Activated T-cell treated with anti-CD3 and anti-CD28 coated beads for 1 hour (primary cell): ENCODE measurements around the gene ART1.
"Not testable (repeated sequence)": the region's sequence is repeated elsewhere in the genome, so short reads cannot be mapped to it uniquely, and the experiment has no call there.

ENCODE experiments used
- DNase-seq: peaks from one replicate; pipeline ENCODE4 v3.0.0-alpha.2; 2020; ENCODE audit warnings: low read depth

Gene ART1

DNA sequence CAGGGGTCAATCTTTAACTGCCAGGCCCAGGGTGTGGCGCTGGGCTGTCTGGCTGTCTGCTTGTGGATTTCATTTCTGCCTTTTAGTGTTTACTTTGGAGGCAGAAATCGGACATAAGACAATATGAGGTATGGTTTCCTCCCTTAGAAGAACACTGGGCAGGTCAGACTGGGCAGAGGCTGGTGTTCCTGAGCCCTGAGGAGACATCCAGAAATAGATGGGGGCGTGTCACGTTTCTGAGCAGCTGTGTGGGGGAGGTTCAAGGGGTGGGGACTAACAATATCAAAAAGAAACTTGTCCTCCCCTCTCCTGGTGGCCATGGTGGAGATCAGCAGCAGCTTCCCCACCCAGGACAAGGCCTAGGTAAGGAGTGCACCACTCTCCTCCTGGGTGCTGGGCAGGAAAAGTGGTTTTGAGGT is at the start of gene ART1:
Gene ART1 (plus strand): TSS at position 312 of the 419 bp plus-strand sequence. CDS start 14,086 bp downstream, outside the sequence.
- no peak for DNase-seq

GRCh38 chr11:3597743-3598142 is 47.2 kb upstream of the ART1 start:
- DNase-seq = not testable (repeated sequence)

DNA sequence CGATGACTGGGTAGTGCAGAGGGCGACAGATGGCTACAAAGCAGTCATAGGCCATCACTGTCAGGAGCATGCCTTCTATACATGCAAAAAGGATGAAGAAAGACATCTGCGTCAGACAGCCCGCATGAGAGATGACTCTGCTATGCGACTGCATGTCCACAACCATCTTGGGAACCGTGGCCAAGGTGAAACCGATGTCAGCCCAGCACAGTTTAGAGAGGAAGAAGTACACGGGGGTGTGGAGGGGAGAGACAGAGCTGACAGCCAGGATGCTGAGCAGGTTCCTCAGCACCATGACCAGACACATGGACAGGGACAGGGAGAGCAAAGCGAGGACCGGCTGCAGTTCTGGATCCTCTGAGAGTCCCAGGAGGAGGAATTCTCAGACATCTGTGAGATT is 44.7 kb upstream of the ART1 start:
- DNase-seq = not testable (repeated sequence)

GRCh38 chr11:3604167-3604566 is 40.8 kb upstream of the ART1 start:
- DNase-seq = no peak

DNA sequence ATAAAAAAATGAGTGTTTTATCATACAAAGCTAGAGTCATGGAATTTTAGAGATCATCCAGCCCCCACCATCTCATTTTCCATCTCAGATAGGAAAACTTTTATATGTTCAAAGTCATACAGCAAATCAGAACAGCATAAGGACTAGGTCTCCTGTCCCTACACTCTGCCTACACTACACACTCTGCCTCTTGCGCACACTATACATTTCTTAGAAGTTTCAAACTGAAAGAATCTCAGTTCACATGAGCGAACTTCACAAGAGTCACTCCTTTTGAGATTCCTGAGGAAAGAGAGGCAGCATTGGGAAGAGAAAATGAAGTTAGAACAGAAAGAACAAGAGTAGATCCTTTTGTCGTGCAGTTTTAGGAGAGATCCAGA is 39.7 kb upstream of the ART1 start:
- no peak for DNase-seq

DNA sequence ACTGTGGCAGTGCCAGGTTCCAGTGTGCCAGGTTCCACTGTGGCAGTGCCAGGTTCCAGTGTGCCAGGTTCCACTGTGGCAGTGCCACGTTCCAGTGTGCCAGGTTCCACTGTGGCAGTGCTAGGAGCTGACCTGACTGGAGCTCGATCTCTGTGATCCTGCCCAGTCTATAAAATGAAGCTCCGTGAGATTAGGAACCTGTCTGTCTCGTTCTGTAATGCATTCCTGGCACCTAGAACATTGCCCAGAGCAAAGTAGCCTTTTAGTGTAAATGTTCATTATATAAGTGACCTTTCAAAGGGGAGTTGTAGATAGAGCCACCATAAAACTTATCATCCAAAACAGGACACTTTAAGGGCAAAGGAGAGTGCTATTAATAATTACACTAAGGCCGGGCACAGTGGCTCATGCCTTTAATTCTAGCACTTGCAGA is 39.1 kb upstream of the ART1 start:
- DNase-seq = no peak

DNA sequence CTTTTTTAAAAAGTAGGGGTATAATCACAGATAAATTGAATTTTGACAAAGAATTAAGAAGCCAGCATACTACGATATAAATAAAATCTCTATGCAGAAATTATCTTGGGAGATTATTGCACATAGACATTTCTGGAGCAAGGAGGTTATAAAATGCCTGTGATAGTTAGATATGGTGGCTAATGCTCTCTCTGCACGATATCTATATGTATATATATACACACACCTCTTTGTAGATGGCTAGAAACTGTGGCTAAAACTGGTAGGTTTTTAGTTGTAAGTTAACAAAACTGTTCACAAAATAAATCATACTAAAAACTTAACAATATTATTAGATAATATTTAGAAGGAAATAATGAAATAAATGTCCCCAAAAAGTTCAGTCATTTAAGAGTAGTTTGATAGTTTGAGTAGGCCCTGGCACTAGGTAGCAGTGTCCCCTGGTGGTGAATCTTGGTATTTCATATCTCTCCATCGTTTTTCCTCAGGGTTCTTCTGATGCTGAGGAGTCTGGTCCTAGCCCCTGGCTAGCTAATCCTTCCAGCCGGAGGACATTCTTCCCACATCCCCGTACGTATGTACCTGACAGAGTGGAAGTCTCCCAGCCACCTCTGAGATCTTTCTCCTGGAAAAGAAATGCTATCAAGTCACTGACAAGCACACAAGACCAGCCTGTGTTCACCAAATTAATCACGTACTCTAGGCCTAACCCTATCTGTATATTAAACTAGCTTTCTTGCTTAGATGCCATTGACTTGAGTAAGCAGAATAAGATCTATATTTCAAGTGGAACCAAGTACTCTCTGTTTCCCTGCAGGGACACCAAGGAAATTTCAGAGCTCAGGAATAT is 35.3 kb upstream of the ART1 start:
- no peak for DNase-seq

DNA sequence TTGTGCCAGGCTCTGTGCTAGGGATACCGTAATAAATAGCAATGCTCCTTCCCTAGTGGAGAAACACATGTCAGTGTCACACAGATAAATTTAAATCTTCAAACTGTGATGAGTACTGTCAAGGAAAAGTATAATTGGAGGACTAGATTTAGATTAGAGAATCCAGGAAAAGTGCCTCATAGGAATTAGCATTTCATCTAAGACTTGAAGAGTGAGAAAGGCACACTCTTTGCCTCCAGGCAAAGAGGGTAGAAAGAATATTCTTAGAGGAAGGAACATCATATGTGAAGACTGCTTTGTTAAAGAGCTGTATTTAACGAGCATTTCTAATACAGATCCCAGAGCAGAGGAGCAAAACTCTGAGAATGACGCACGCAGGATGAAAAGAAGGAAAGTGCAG is 34.1 kb upstream of the ART1 start:
- DNase-seq = no peak

DNA sequence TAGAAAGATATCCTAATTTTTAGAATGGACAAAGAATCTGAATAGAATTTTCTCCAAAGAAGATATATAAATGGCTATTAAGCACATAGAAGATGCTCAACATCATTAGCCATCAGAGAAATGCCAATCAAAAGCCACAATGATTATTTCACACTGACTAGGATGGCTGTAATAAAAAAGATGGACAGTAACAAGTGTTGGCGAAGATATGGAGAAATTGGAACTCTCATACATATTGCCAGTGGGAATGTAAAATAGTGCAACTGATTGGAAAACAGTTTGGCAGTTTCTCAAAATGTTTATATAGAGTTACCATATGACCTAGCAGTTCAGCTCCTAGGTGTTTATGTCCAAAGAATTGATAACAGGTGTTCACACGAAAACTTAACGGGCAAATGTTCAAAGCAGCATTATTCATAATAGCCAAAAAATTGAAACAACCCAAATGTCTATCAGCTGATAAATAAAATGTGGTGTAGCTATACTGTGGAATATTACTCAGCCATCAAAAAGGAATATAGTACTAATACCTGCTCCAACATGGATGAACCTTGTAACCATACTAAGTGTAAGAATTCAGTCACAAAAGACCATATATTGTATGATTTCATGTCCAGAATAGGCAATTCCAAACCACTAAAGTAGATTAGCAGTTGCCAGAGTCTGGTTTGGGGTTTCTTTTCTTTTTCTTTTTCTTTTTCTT is 32.8 kb upstream of the ART1 start:
- DNase-seq = no peak

- no peak for DNase-seq
Observed at GRCh38 chr11:3613998-3614741, 30.8 kb upstream of the ART1 start.

DNA sequence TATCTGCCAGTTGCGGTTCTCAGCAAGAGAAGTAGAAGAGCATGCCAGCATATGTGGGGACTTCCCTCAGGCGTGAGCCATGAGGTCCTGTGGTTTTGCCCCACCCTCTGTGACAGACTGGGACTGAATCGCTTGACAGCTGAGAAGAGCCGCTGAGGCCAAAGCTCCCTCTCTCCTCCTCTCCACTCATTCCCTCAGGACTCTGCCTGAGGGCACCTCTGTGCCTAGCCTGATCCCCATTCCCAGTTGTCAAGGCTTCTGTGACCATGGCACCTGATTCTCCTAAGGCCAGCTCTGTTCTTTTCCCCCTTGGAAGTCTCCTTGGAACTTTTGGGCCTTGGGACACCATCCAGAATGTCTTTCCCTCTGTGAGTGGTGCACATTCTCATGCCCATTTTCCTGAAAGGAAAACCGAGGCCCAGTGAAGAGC is 30.2 kb upstream of the ART1 start:
- DNase-seq = no peak

DNA sequence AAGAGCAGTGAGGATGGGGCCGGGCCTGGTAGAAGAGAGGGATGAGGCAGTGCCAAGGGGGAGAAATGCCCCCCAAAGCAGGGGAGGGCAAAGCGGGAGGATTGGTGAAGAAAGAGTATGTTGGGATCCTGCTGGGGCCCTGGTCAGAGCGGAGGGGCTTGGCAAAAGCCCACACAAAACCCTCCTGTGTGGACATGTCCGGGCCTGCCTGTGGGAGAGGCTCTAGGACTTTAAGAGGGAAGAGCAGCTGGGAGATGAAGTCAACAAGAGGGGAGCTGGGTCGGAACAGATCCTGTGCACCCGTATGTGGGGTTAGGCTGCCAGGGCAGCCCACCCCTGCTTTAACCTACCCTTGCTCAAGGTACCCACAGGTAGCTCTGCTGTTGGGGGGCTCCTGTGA is 28.9 kb upstream of the ART1 start:
- no peak for DNase-seq

- no peak for DNase-seq
Observed at GRCh38 chr11:3616721-3617460, 28.0 kb upstream of the ART1 start.

GRCh38 chr11:3617990-3618389 is 26.9 kb upstream of the ART1 start:
- no peak for DNase-seq

- no peak for DNase-seq
Observed at GRCh38 chr11:3622521-3622920, 22.4 kb upstream of the ART1 start.

DNA sequence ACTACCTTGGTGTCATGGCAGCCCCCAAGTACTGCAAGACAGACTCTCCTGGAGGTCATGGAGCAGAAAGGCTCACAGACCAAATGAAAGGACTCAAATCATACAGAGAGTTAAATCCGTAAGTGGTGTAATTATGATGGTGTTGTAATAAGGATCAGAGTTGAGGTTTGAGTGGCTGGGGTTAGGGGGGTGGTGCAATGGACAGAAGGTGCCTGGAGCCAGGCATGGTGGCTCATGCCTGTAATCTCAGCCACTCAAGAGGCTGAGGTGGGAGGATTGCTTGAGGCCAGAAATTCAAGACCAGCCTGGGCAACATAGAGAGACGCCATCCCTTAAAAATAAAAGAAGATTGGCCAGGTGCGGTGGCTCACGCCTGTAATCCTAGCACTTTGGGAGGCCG is 21.8 kb upstream of the ART1 start:
- no peak for DNase-seq

GRCh38 chr11:3623767-3624458 is 21.0 kb upstream of the ART1 start:
- no peak for DNase-seq

DNA sequence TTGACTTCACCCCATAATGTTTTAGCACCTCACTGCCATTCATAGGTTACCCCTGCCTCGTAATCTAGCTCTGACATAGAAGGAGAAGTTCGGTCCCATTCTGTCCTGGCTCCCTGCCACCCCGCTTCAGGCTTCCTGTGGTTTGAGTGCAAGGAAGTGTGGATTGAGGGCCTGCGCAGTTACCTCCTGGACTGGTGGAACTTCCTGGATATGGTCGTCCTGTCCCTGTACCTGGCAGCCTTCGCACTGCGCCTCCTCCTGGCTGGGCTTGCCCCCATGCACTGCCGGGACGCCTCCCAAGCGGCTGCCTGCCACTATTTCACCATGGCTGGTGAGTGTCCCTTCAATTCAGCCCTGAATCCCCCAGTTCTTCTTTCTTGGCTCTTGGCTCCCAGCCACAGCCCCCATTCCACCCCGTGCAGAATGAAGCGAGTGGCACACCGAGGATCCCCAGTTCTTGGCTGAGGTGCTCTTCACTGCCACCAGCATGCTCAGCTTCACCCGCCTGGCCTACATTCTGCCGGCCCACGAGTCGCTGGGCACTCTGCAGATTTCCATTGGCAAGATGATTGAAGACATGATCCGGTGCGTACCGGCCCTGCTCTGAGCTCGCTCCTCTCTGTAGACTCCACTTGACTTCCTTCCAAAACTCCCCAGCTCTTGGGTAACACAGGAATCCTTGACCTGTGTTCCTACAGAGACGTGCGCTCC is 18.5 kb upstream of the ART1 start:
- DNase-seq = no peak

DNA sequence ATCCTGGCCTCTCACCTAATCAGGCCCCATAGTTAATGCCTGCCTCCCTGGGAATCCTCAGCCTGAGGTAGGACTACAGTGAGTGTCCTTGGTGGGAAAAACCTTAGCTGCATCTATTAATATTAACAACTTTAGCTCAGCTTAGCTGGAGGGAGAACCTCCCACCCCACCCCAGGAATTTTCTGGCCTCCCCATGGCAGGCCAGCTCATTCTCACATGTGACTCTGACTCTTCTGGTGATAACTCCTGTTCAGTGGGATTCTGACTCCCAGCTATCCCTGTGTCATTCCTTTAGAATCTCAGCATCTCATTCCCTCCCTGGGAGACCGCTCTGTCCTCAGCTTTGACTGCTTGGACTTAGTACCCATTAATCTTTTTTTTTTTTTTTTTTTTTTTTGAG is 17.6 kb upstream of the ART1 start:
- no peak for DNase-seq

DNA sequence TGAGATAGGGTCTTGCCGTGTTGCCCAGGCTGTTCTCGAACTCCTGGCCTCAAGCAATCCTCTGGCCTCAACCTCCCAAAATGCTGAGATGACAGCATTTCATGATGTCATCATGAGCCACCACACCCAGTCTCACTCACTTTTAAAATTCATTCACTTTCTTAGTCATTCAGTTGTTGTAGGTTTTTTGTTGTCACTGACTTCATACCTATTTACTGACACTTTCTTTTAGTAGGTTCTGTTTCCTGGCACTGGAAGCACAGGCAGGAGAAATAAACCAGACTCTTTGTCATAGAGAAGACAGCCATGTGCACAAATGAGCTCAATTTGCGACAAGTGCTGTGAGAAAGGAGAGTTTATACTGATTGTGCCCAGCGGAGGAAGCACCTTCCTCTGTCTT is 13.6 kb upstream of the ART1 start:
- no peak for DNase-seq
